ENCODE data around the gene STK39.

The STK39 gene

DNA sequence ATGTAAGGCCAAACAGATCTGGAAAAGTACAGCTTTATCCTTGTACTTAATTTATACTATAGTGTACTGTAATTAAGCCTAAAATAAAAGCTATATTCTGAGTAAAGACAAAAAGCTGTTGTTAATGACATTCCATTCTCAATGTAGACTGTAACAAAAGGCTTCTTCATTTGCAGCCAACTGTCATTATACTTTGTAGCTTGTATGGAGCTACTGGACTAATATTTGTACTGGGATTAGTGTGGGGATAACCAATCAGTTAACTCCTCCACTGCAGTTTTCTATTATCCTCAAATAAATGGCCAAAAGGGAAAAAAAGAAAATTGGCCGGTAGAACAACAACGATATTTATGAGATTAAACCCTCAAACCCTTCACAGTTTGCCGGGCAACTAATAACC lies 66.5 kb downstream of the STK39 start:
- H3K4me1 ChIP-seq (ENCODE audit: low read depth, poor library complexity, severe bottlenecking): no peaks in the 10 kb centered on the region
- H3K9ac ChIP-seq: no peak overlapping the region
- TF ChIP-seq CTCF (conservative IDR thresholded peaks at IDR 0.05; ENCODE audit: low read depth, low read length): no peak
- H2AFZ ChIP-seq (ENCODE audit: low read depth): no peak overlapping the region
- H3K4me3 ChIP-seq (IDR thresholded peaks at IDR 0.05; ENCODE audit: insufficient read depth, low read depth, low read length): no peak overlapping the region
- no peaks in the 10 kb centered on the region for H3K79me2 ChIP-seq (ENCODE audit: insufficient read depth, low read depth)
- no peak overlapping the region for H3K27ac ChIP-seq
- H4K20me1 ChIP-seq (ENCODE audit: insufficient read depth): no peaks in the 10 kb centered on the region
- no peak overlapping the region for H3K4me2 ChIP-seq
- H3K27me3 ChIP-seq (ENCODE audit: insufficient read depth, low read depth): no peaks in the 10 kb centered on the region
- no peaks in the 10 kb centered on the region for H3K36me3 ChIP-seq (ENCODE audit: insufficient read depth)

DNA sequence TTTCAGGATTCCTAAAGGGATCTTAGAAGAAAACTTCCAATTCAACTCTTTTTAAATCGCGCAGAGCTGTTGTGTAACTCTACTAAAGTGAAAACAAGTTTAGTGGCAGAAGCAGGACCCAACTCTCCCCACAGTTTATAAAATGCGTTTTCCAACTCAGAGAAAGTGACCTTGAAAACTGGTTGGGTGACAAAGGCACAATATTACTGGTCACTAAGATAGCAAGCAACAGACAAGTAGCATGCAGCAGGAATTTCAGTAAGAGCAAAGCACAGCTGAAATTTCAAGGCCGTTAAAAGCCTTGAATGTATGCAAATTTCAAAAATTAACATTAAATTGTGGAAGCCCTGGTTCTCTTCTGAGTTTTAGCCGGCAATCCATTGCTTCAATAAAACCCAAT lies 66.9 kb downstream of the STK39 start:
- H3K36me3 ChIP-seq (ENCODE audit: insufficient read depth): no peaks in the 10 kb centered on the region
- TF ChIP-seq CTCF (conservative IDR thresholded peaks at IDR 0.05; ENCODE audit: low read depth, low read length): no peak
- H4K20me1 ChIP-seq (ENCODE audit: insufficient read depth): no peaks in the 10 kb centered on the region
- no peaks in the 10 kb centered on the region for H3K27me3 ChIP-seq (ENCODE audit: insufficient read depth, low read depth)
- no peak overlapping the region for H3K4me3 ChIP-seq (IDR thresholded peaks at IDR 0.05; ENCODE audit: insufficient read depth, low read depth, low read length)
- no peak overlapping the region for H3K27ac ChIP-seq
- peaks cover 1% of the 10 kb centered on the region for H3K4me1 ChIP-seq (ENCODE audit: low read depth, poor library complexity, severe bottlenecking)
- no peak overlapping the region for H3K4me2 ChIP-seq
- no peaks in the 10 kb centered on the region for H3K79me2 ChIP-seq (ENCODE audit: insufficient read depth, low read depth)
- H2AFZ ChIP-seq (ENCODE audit: low read depth): no peak overlapping the region
- H3K9ac ChIP-seq: no peak overlapping the region

DNA sequence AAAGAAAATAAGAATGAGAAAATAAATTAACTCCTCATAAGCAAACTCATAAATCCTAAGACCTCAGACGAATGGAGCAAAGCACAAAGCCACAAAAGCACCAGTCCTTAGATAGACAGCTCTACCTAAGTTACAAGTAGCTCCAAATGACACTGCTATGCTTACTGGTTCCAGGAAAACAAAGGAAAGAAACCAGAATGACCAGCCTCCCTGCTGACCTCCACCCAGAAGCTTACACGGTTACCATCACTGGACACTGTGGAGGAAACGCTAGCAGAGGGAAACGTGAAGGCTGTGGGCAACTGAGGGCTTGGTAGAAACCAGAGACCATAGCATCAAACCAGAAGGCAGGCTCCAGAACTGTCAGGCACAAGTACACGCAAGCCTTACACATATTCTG lies 67.8 kb downstream of the STK39 start:
- H3K36me3 ChIP-seq (ENCODE audit: insufficient read depth): no peaks in the 10 kb centered on the region

DNA sequence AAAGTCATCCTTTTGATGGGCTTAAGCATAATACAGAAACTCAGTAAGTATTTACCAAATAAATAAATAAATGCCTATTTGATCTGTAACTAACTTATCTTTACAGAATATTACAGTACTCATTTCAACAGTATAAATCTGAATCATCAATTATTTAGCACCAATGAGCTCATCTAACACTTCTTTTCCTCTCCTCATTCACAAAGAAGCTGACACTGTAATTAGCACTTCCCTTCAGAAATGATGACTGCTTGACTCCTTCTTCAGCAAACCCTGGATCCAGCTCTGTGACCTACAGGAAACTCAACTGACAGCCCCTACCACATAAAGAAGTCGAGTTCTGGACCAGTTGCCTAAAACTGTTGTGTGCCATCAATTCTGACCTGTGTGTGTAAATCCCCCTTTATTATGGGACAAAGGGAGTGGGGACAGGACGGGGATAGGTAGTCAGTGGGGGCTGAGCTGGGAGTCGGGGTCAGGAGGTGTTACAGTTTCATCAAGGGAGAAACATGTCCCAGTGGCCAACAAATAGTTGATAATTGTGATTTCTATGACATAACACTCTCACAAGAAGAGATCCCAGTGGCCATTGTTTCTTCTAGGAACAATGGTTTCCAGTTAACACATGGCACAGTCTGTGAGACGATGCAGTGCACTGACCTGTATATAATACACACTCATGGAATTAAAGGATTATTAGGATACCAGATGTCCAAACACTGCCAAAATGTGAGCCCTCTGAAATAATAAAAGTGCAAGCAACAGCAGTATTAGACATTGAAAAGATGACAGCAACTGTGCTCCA lies 68.7 kb downstream of the STK39 start:
- Histone ChIP-seq H3K27ac (no peak overlapping the region), H3K36me3 (ENCODE audit: insufficient read depth) (no peaks in the 10 kb centered on the region), H3K4me2 (no peak overlapping the region), H3K4me3 (IDR thresholded peaks at IDR 0.05; ENCODE audit: insufficient read depth, low read depth, low read length) (no peak overlapping the region), H3K79me2 (ENCODE audit: insufficient read depth, low read depth) (no peaks in the 10 kb centered on the region), H3K27me3 (ENCODE audit: insufficient read depth, low read depth) (no peaks in the 10 kb centered on the region), H2AFZ (ENCODE audit: low read depth) (no peak overlapping the region), H3K9ac (no peak overlapping the region), H3K4me1 (ENCODE audit: low read depth, poor library complexity, severe bottlenecking) (peaks cover 9% of the 10 kb centered on the region), H4K20me1 (ENCODE audit: insufficient read depth) (no peaks in the 10 kb centered on the region)
- TF ChIP-seq CTCF (conservative IDR thresholded peaks at IDR 0.05; ENCODE audit: low read depth, low read length): no peak

More for the DNA sequence above, 67.8 kb downstream of the STK39 start:
- Histone ChIP-seq H3K9ac (no peak overlapping the region), H3K79me2 (ENCODE audit: insufficient read depth, low read depth) (no peaks in the 10 kb centered on the region), H3K4me2 (no peak overlapping the region), H3K4me1 (ENCODE audit: low read depth, poor library complexity, severe bottlenecking) (peaks cover 9% of the 10 kb centered on the region), H3K27ac (no peak overlapping the region), H3K27me3 (ENCODE audit: insufficient read depth, low read depth) (no peaks in the 10 kb centered on the region), H2AFZ (ENCODE audit: low read depth) (no peak overlapping the region), H4K20me1 (ENCODE audit: insufficient read depth) (no peaks in the 10 kb centered on the region), H3K4me3 (IDR thresholded peaks at IDR 0.05; ENCODE audit: insufficient read depth, low read depth, low read length) (no peak overlapping the region)
- TF ChIP-seq CTCF (conservative IDR thresholded peaks at IDR 0.05; ENCODE audit: low read depth, low read length): no peak

Data from KMS-11 (cell line).